Fibroblast of mammary gland (primary cell): ENCODE data around the gene CLEC4G.

Experiments used
- DNase-seq: peaks from one replicate; pipeline ENCODE4 v3.0.0-alpha.2; 2010; ENCODE audit warnings: low read depth
- H3K4me3 ChIP-seq: 2 replicates; pipeline ENCODE4 v1.5.1; 2011; ENCODE audit warnings: low read depth, mild to moderate bottlenecking, low read length, moderate library complexity; ENCODE audit not compliant: control insufficient read depth
- TF ChIP-seq, protein P1 (sequence below): conservative IDR thresholded peaks from 2 replicates; pipeline ENCODE4 v1.5.1; 2011; ENCODE audit warnings: low read depth, low read length, inconsistent platforms; ENCODE audit not compliant: control insufficient read depth, insufficient read depth

The CLEC4G gene

DNA sequence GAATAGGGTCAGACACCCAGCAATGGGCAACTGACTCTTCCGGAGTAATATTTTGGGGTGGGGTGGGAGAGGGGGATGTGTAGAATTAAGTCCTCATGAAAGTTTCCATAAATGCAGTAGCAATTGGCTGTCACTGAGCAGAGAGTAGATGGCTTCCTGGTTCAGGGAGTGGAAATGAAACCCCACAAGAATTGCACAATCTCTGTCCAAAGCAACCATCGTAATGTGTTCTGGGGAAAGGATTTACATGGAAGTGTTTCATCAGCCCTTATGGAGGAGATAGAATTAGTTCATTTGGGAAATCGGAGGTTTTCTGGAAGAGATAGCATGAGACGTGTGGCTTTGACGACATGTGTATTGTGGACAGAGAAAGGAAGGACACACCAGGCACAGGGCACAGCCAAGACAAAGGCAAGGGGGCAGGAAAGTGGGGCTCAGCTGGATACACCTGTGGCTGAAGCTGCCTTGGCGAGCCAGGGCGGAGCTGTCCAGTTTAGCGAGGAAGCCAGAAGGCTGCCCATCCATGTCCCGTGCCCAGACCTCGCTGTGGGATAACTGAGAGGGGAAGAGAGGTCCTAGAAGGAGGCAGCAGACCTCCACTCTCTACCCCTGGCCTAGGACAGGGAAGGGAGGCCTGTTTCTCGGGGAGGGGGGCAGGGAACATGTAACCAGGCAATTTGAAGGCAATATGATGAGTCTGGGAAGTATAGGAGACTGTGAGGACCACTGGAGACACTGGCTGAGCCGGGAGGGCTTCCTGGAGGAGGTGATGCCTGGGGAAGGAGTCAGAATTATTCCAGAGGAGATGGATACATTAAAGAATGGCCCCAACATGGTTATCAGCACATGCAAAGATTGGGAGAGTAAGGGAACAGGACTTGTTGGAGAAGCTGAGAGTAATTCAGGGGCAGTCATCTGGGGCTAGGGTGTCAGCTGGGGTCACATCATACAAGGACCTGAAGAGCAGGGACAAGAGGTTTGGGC lies 2.6 kb upstream of the CLEC4G start:
- TF ChIP-seq, protein P1, sequence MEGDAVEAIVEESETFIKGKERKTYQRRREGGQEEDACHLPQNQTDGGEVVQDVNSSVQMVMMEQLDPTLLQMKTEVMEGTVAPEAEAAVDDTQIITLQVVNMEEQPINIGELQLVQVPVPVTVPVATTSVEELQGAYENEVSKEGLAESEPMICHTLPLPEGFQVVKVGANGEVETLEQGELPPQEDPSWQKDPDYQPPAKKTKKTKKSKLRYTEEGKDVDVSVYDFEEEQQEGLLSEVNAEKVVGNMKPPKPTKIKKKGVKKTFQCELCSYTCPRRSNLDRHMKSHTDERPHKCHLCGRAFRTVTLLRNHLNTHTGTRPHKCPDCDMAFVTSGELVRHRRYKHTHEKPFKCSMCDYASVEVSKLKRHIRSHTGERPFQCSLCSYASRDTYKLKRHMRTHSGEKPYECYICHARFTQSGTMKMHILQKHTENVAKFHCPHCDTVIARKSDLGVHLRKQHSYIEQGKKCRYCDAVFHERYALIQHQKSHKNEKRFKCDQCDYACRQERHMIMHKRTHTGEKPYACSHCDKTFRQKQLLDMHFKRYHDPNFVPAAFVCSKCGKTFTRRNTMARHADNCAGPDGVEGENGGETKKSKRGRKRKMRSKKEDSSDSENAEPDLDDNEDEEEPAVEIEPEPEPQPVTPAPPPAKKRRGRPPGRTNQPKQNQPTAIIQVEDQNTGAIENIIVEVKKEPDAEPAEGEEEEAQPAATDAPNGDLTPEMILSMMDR, result no peak
- no peak overlapping the region for H3K4me3 ChIP-seq
- peak; percentile 21 for DNase-seq

DNA sequence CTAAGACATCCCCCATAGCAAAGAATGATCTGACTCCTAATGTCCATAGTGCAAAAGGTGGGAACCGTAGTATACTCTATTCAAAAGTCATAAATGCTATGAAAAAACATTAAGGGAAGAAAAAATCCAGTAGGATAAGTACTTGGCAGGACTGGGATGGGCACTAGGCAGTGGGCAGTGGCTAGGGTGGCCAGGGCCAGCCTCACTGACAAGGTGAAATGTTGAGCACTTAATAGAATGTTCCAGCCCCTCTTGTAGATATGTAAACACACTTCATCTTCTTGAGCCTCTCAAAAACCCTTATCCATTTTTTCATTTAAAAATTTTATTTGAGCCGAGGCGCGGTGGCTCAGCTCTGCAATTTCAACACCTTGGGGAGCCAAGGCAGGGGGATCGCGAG lies 1.5 kb upstream of the CLEC4G start:
- DNase-seq, result no peak
- TF ChIP-seq, protein P1, result no peak
- no peak overlapping the region for H3K4me3 ChIP-seq

DNA sequence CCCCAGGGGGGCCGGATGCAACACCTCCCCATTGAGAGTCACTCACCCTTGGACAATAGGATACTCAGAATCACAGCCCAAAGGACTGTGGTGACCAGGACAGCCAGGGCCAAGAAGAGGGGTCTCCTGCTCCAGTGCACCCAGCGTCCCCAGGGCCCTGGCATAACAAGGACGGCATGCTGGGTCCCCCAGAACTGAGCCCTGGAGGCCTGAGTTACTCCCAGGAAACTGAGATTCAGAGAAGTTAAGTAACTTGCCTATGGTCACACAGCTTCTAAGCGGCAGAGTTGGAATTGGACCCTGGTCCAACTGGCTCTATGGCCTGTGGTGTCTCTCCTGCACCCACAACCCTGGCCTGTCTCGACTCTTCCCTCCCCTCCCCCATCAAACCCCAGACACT lies 295 bp downstream of the CLEC4G start:
- TF ChIP-seq, protein P1, result no peak
- no peak for DNase-seq

DNA sequence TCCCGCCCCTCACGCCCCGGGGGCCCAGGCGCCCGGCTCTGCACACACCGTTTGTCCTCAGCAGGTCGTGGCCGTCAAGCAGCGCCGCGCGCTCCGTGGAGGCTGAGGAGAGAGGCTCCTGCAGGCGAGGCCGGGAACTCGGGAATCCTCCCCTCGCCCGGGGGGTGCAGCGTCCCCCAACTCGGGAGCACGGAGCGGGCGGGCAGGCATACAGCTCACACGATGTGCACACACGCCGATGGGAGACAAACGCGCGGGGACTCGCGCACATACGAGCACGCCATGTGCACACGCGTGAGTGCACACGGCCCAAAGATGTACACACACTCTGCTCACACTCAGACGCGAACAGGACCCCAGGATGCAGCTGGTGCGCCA lies 703 bp downstream of the CLEC4G start:
- no peak overlapping the region for H3K4me3 ChIP-seq
- TF ChIP-seq, protein P1, result no peak
- DNase-seq, result no peak

More for the DNA sequence above, 295 bp downstream of the CLEC4G start:
- no peak overlapping the region for H3K4me3 ChIP-seq

DNA sequence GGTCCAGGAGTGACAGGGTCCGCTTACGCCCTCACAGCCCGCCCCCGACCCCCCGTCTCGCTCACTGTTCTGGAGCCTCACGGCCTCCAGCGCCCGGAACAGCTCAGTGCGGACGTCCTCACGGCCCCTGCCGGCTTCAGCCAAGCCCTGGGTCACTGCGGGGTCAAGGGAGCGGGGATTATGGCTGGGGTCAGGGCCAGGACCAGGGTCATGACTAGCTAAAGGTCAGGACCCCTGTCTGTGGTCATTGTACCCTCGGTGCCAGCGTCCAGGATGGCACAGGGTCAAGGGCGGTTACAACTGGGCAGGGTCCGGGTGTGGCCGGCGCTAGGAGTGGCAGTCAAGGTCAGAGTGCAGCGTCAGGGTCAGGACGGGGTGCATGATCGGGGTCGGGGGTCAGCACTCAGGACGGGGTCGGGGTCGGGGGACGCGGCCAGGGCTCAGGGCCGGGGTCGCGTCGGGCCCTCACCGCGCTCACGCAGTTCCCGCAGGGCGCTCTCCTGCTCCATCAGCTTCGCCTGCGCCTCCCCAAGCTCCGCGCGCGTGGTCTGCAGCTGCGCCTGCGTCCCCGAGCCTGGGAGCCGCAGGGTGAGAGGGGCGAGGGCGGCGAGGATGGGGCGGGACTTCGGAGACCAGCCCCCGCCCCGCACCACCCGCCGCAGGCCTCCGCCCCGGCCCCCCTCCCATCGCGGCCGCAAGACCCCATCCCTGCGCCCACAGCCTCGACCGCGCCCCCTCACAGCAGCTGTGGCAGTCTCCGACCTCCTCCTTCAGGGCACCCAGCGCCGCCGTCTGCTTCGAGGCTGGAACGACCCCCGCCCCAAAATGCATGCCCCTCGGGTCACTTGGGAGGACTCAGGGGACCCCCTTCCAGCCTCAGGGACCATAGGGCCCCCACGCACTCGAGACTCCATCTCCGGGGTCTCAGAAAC lies 1.4 kb downstream of the CLEC4G start:
- no peak for DNase-seq
- no peak overlapping the region for H3K4me3 ChIP-seq
- TF ChIP-seq, protein P1, result no peak

DNA sequence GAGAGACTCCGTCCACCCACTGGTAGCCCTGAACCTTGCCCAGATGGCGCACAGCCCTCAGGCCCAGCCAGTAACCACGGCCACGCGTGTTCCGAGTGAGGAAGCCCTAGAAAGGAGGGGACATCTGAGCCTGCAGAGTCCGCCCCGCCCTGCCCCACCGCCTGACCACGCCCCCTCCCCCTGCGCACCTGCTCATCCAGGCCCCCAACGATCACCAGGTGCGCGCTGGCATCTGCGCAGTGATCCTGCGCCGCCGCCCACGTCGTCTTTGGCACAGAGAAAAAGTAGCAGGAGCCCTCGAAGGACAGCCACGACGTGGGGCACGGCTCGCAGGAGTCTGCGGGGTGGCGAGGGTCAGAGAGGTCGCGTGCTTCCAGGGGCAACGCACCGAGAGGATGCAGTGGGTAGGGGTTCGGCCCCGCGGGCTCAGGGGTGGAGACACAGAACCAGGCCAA lies 2.1 kb downstream of the CLEC4G start:
- no peak overlapping the region for H3K4me3 ChIP-seq
- no peak for DNase-seq
- TF ChIP-seq, protein P1, result no peak
